ENCODE measurements around the gene KCTD1.

Gene KCTD1

GRCh38 chr18:26524002-26524401, 24.4 kb downstream of the KCTD1 start:
- DNase-seq (ENCODE audit: low read depth, low spot score): no peak

GRCh38 chr18:26521617-26522016, 26.7 kb downstream of the KCTD1 start:
- no peak for DNase-seq (ENCODE audit: low read depth, low spot score)

GRCh38 chr18:26520974-26521373, 27.4 kb downstream of the KCTD1 start:
- DNase-seq (ENCODE audit: low read depth, low spot score): no peak

GRCh38 chr18:26519114-26519513, 29.2 kb downstream of the KCTD1 start:
- no peak for DNase-seq (ENCODE audit: low read depth, low spot score)

- no peak for DNase-seq (ENCODE audit: low read depth, low spot score)
Measured at GRCh38 chr18:26516964-26517363, 31.4 kb downstream of the KCTD1 start.

- no peak for DNase-seq (ENCODE audit: low read depth, low spot score)
Measured at GRCh38 chr18:26515643-26516487, 32.5 kb downstream of the KCTD1 start.

- DNase-seq (ENCODE audit: low read depth, low spot score): no peak
Measured at GRCh38 chr18:26511339-26512071, 36.8 kb downstream of the KCTD1 start.

GRCh38 chr18:26510337-26510736, 38.0 kb downstream of the KCTD1 start:
- DNase-seq (ENCODE audit: low read depth, low spot score): no peak

GRCh38 chr18:26506012-26506411, 42.3 kb downstream of the KCTD1 start:
- DNase-seq (ENCODE audit: low read depth, low spot score): no peak

GRCh38 chr18:26504831-26505230, 43.5 kb downstream of the KCTD1 start:
- DNase-seq (ENCODE audit: low read depth, low spot score): no peak

GRCh38 chr18:26503382-26503781, 45.0 kb downstream of the KCTD1 start:
- no peak for DNase-seq (ENCODE audit: low read depth, low spot score)

GRCh38 chr18:26502823-26503222, 45.5 kb downstream of the KCTD1 start:
- DNase-seq (ENCODE audit: low read depth, low spot score): no peak

GRCh38 chr18:26497866-26498265, 50.5 kb downstream of the KCTD1 start:
- no peak for DNase-seq (ENCODE audit: low read depth, low spot score)

- no peak for DNase-seq (ENCODE audit: low read depth, low spot score)
Measured at GRCh38 chr18:26496528-26496927, 51.8 kb downstream of the KCTD1 start.

GRCh38 chr18:26495287-26495686, 53.1 kb downstream of the KCTD1 start:
- no peak for DNase-seq (ENCODE audit: low read depth, low spot score)

GRCh38 chr18:26493021-26493420, 55.3 kb downstream of the KCTD1 start:
- DNase-seq (ENCODE audit: low read depth, low spot score): no peak

GRCh38 chr18:26491194-26491816, 57.0 kb downstream of the KCTD1 start:
- DNase-seq (ENCODE audit: low read depth, low spot score): no peak

GRCh38 chr18:26489881-26490280, 58.5 kb downstream of the KCTD1 start:
- no peak for DNase-seq (ENCODE audit: low read depth, low spot score)

- no peak for DNase-seq (ENCODE audit: low read depth, low spot score)
Measured at GRCh38 chr18:26489191-26489590, 59.2 kb downstream of the KCTD1 start.

- DNase-seq (ENCODE audit: low read depth, low spot score): no peak
Measured at GRCh38 chr18:26488417-26489009, 59.8 kb downstream of the KCTD1 start.

GRCh38 chr18:26487437-26487836, 60.9 kb downstream of the KCTD1 start:
- DNase-seq (ENCODE audit: low read depth, low spot score): no peak

- no peak for DNase-seq (ENCODE audit: low read depth, low spot score)
Measured at GRCh38 chr18:26483633-26484032, 64.7 kb downstream of the KCTD1 start.

Measured in activated CD4-positive, CD25-positive, alpha-beta regulatory T cell treated with anti-CD3 and anti-CD28 coated beads, Interleukin-2, amount 50 U/mL, for 16 hours (primary cell).